Endothelial cell of umbilical vein (primary cell): ENCODE data around the gene SMCO3. TPM values are rescaled to one million over a fixed set of nuclear protein-coding genes. Genes with fewer than 3 reads are reported as not detected.

ENCODE experiments used
- BruUV-seq: library from RNA; stranded (reverse); fragments of 400-500 nt; replicated peaks from 2 replicates; lab custom pipeline; 2021; lab: Mats Ljungman, UMichigan
- CTCF ChIA-PET: fragments of 300-600, 350-600 bp; sonication (Branson Sonifier 250); formaldehyde crosslinking; loops from one replicate; lab custom pipeline; 2021; ENCODE audit warnings: antibody characterized with exemption, inconsistent platforms; lab: Charles Lee
- POLR2A ChIA-PET: fragments of 300-600, 350-600 bp; sonication (Branson Sonifier 250); formaldehyde crosslinking; loops from one replicate; lab custom pipeline; 2021; ENCODE audit warnings: antibody characterized with exemption, inconsistent platforms; lab: Charles Lee
- DNase-seq: peaks from one replicate; pipeline ENCODE4 v3.0.0-alpha.2; 2011; ENCODE audit warnings: low read depth, low spot score
- FAIRE-seq: peaks from 2 replicates; lab custom pipeline; 2011; peaks lifted over from hg19 to GRCh38; lab: Jason Lieb, UNC
- H2AFZ ChIP-seq: 2 replicates; pipeline ENCODE4 v1.6.0; 2012; ENCODE audit warnings: low read depth, low read length, control low read depth, inconsistent platforms
- H3K27ac ChIP-seq: 2 replicates; pipeline ENCODE4 v1.5.1; 2011; ENCODE audit warnings: low read depth, mild to moderate bottlenecking, control low read depth, low read length, moderate library complexity; ENCODE audit not compliant: insufficient read depth
- H3K27me3 ChIP-seq, 2 experiments: 2 replicates each; pipeline versions ENCODE4 v1.6.0 to v1.6.1; 2011; ENCODE audit warnings: low read length in 2 of 2, mixed read lengths in 1 of 2; ENCODE audit not compliant: control insufficient read depth in 2 of 2, insufficient read depth in 2 of 2
- H3K36me3 ChIP-seq, 2 experiments: 2 replicates in 1 of 2; 3 replicates in 1 of 2; pipeline ENCODE4 v1.5.1; 2011; ENCODE audit warnings: low read length in 2 of 2, mild to moderate bottlenecking in 1 of 2, moderate library complexity in 1 of 2; ENCODE audit not compliant: control insufficient read depth in 2 of 2, insufficient read depth in 2 of 2; ENCODE audit errors: extremely low read depth in 1 of 2
- H3K4me1 ChIP-seq: 3 replicates; pipeline ENCODE4 v1.5.1; 2011; ENCODE audit warnings: mild to moderate bottlenecking, low read length; ENCODE audit not compliant: control insufficient read depth, insufficient read depth; ENCODE audit errors: extremely low read depth
- H3K4me2 ChIP-seq: 2 replicates; pipeline ENCODE4 v1.6.1; 2011; ENCODE audit warnings: low read length, control low read depth, mixed read lengths; ENCODE audit not compliant: insufficient read depth
- H3K4me3 ChIP-seq, 3 experiments: fragments of 200-600 bp in 1 of 3; sonication (generic), shearing (Covaris generic) in 1 of 3; replicated peaks in 1 of 3; 2 replicates each; pipeline ENCODE4 v1.5.1; 2011 to 2016; ENCODE audit warnings: control low read depth in 3 of 3, low read length in 3 of 3, mild to moderate bottlenecking in 2 of 3, inconsistent platforms in 1 of 3, low read depth in 1 of 3, moderate library complexity in 1 of 3; ENCODE audit not compliant: insufficient read depth in 1 of 3
- H3K79me2 ChIP-seq: 2 replicates; pipeline ENCODE4 v1.6.0; 2012; ENCODE audit warnings: low read length, inconsistent platforms; ENCODE audit not compliant: control insufficient read depth, insufficient read depth
- H3K9ac ChIP-seq: replicated peaks from 2 replicates; pipeline ENCODE3; 2011; ENCODE audit warnings: low read length, control low read depth; ENCODE audit not compliant: insufficient read depth; ENCODE audit errors: extremely low read depth
- H3K9me1 ChIP-seq: replicated peaks from 3 replicates; pipeline ENCODE4 v1.6.0; 2011; ENCODE audit warnings: mild to moderate bottlenecking, low read length; ENCODE audit not compliant: control insufficient read depth, insufficient read depth; ENCODE audit errors: extremely low read depth
- H3K9me3 ChIP-seq: replicated peaks from 2 replicates; pipeline ENCODE4 v1.5.1; 2012; ENCODE audit warnings: low read length, inconsistent platforms; ENCODE audit not compliant: control insufficient read depth, insufficient read depth
- H4K20me1 ChIP-seq: replicated peaks from 2 replicates; pipeline ENCODE3; 2011; ENCODE audit warnings: mild to moderate bottlenecking, low read length; ENCODE audit not compliant: control insufficient read depth, insufficient read depth; ENCODE audit errors: extremely low read depth
- CTCF ChIP-seq, 2 donors: IDR thresholded peaks; 1 replicate in 1 of 2; 2 replicates in 1 of 2; pipeline ENCODE4 v1.5.1; 2011; ENCODE audit warnings: low read length in 2 of 2, mild to moderate bottlenecking in 2 of 2, moderate library complexity in 2 of 2, control low read depth in 1 of 2, inconsistent platforms in 1 of 2, low read depth in 1 of 2; ENCODE audit not compliant: insufficient read depth in 1 of 2; ENCODE audit errors: extremely low read depth in 1 of 2
- EZH2 ChIP-seq: IDR thresholded peaks from 2 replicates; pipeline ENCODE4 v1.6.1; 2012; ENCODE audit warnings: borderline replicate concordance, low read depth, mild to moderate bottlenecking, moderate library complexity, low read length, inconsistent platforms; ENCODE audit not compliant: severe bottlenecking
- FOS ChIP-seq: IDR thresholded peaks from 2 replicates; pipeline ENCODE4 v1.6.1; 2011; ENCODE audit warnings: mild to moderate bottlenecking, low read length, moderate library complexity, borderline replicate concordance; ENCODE audit not compliant: insufficient read depth
- GATA2 ChIP-seq: IDR thresholded peaks from 2 replicates; pipeline ENCODE4 v1.7.0; 2011; ENCODE audit warnings: low read depth, mild to moderate bottlenecking, moderate library complexity, mixed read lengths, low read length; ENCODE audit not compliant: insufficient read length, insufficient read depth
- JUN ChIP-seq: IDR thresholded peaks from 2 replicates; pipeline ENCODE4 v1.6.1; 2011; ENCODE audit warnings: borderline replicate concordance, low read depth; ENCODE audit not compliant: insufficient read length, insufficient read depth
- MYC ChIP-seq: IDR thresholded peaks from one replicate; pipeline ENCODE4 v1.6.1; 2011; ENCODE audit warnings: mild to moderate bottlenecking, low read depth, low read length
- POLR2A ChIP-seq: IDR thresholded peaks from 2 replicates; pipeline ENCODE4 v1.6.1; 2012; ENCODE audit warnings: low read depth, mild to moderate bottlenecking, control low read depth, low read length
- POLR2AphosphoS5 ChIP-seq: IDR thresholded peaks from 2 replicates; pipeline ENCODE4 v1.6.1; 2012; ENCODE audit warnings: low read depth, mild to moderate bottlenecking, control low read depth, low read length, moderate library complexity; ENCODE audit not compliant: insufficient read depth
- dilution Hi-C: fragments of 300-500 bp; cut with MboI; formaldehyde crosslinking; loops from one replicate; pipeline ENCODE4 v1.15.0; 2019; ENCODE audit warnings: low sequenced_read_pairs; ENCODE audit not compliant: extremely low pct_ligation_motif_present
- intact Hi-C: fragments of 100-400 bp; cut with micrococcal nuclease; formaldehyde crosslinking; loops from one replicate; pipeline ENCODE4 v1.10.0; 2022
- polyA plus RNA-seq, 4 experiments: library from polyadenylated mRNA; depleted of rRNA in 3 of 4; stranded (reverse) in 3 of 4; unstranded in 1 of 4; fragments of >200 nt; gene quantifications; 2 replicates each; pipeline versions ENCODE4 v1.2.1 to v1.2.3, GENCODE V29; 2011 to 2012; ENCODE audit warnings: missing spikeins in 1 of 4
- total RNA-seq: library from RNA; stranded (reverse); gene quantifications from 2 replicates; pipeline ENCODE4 v1.2.3, GENCODE V29; 2021
- TF ChIP-seq, protein P1 (sequence below): IDR thresholded peaks from 2 replicates; pipeline ENCODE4 v1.6.1; 2011; ENCODE audit not compliant: insufficient read depth, insufficient read length

The SMCO3 gene
- total and polyA plus RNA-seq, 2 donors (not counting 3 experiments of a cell fraction or from before 2014, with no cell fraction given), result 0.33 to 0.35 TPM

GRCh38 chr12:14774906-14775635 lies 38.9 kb downstream of the SMCO3 start:
- dilution Hi-C loops (no loop called here), intact Hi-C loops (loop anchor here (1.0 to 5.0 kb wide), 8 partner anchors 28 to 1107 kb away; partner anchors contain the start of genes ARHGDIB, ART4, ATF7IP and C12orf60)
- Histone ChIP-seq H2AFZ (peak overlapping the region; percentile 73), H3K9ac (peak overlapping the region; percentile 80), H3K4me1 (peaks cover 18% of the 10 kb centered on the region), H3K4me2 (peak overlapping the region; percentile 79), H3K79me2 (peaks cover 19% of the 10 kb centered on the region), H4K20me1 (no peaks in the 10 kb centered on the region), H3K27me3 (no peaks in the 10 kb centered on the region), H3K27ac (peak overlapping the region; percentile 77), H3K4me3 (peak overlapping the region; percentile 50 to 78 (median 56)), H3K9me3 (no peaks in the 10 kb centered on the region), H3K36me3 (no peaks in the 10 kb centered on the region), H3K9me1 (no peaks in the 10 kb centered on the region)
- no peak for TF ChIP-seq EZH2
- peak; percentile 67 for TF ChIP-seq FOS
- peak; percentile 48 for TF ChIP-seq POLR2A
- TF ChIP-seq CTCF (IDR thresholded peaks at IDR 0.05; ENCODE audit: extremely low read depth in 1 of 2, insufficient read depth in 1 of 2, low read depth in 1 of 2, low read length in 2 of 2), result no peak
- TF ChIP-seq, protein P1, sequence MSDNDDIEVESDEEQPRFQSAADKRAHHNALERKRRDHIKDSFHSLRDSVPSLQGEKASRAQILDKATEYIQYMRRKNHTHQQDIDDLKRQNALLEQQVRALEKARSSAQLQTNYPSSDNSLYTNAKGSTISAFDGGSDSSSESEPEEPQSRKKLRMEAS, result no peak
- no peak for TF ChIP-seq MYC
- TF ChIP-seq GATA2, result no peak
- peak; percentile 27 for TF ChIP-seq POLR2AphosphoS5
- no peak for TF ChIP-seq JUN
- BruUV-seq, result no TSS peak
- POLR2A ChIA-PET, result interaction anchor here (1.6 kb wide), 1 partner anchor 28 kb away, joined by 6 read pairs; the partner anchor contains the start of genes C12orf60 and WBP11
- DNase-seq, result peak; percentile 73
- CTCF ChIA-PET, result interaction anchor here (0.7 to 2.4 kb wide), 14 partner anchors 9 to 1070 kb away, joined by 3 to 11 read pairs (median 4); partner anchors contain the start of genes C12orf60 and WBP11
- peak; percentile 66 for FAIRE-seq
